Type B pancreatic cell (in vitro differentiated cells): ENCODE measurements around the gene TTC1. TPM values are rescaled to one million over a fixed set of nuclear protein-coding genes. Genes with fewer than 3 reads are reported as not detected.

Experiments used
- DNase-seq: peaks from one replicate; pipeline ENCODE4 v3.0.0; 2021; ENCODE audit warnings: mixed read lengths; ENCODE audit not compliant: unreplicated experiment; ENCODE audit errors: extremely low spot score
- H3K27ac Mint-ChIP-seq: 2 replicates; pipeline ENCODE4 v1.8.0; 2021; ENCODE audit warnings: mild to moderate bottlenecking, mixed read lengths
- H3K27me3 Mint-ChIP-seq: 2 replicates; pipeline ENCODE4 v1.8.0; 2021; ENCODE audit warnings: mixed read lengths
- H3K36me3 Mint-ChIP-seq: 2 replicates; pipeline ENCODE4 v1.8.0; 2021; ENCODE audit warnings: mixed read lengths
- H3K4me1 Mint-ChIP-seq: one replicate; pipeline ENCODE4 v1.8.0; 2021; ENCODE audit warnings: mixed read lengths; ENCODE audit not compliant: unreplicated experiment
- H3K4me3 Mint-ChIP-seq: 2 replicates; pipeline ENCODE4 v1.8.0; 2021; ENCODE audit warnings: mild to moderate bottlenecking, mixed read lengths
- H3K9me3 Mint-ChIP-seq: 2 replicates; pipeline ENCODE4 v1.8.0; 2021; ENCODE audit warnings: mixed read lengths
- CTCF ChIP-seq: fragments of 200-600 bp; sonication (generic); conservative IDR thresholded peaks from 2 replicates; pipeline ENCODE4 v1.5.0; 2021; ENCODE audit warnings: antibody characterized with exemption, mild to moderate bottlenecking
- total RNA-seq: library from RNA; stranded (reverse); gene quantifications from 2 replicates; pipeline ENCODE4 v1.2.1, GENCODE V29; 2021; ENCODE audit warnings: low replicate concordance

The TTC1 gene
- total RNA-seq, 1 donor from 2014 or later, result 34.6 TPM

- DNase-seq, result no peak
- TF ChIP-seq CTCF, result no peak
- H3K36me3 Mint-ChIP-seq, result peaks cover 25% of the 10 kb centered on the region
Observed at GRCh38 chr5:160097991-160098390, 89.1 kb downstream of the TTC1 start.

DNA sequence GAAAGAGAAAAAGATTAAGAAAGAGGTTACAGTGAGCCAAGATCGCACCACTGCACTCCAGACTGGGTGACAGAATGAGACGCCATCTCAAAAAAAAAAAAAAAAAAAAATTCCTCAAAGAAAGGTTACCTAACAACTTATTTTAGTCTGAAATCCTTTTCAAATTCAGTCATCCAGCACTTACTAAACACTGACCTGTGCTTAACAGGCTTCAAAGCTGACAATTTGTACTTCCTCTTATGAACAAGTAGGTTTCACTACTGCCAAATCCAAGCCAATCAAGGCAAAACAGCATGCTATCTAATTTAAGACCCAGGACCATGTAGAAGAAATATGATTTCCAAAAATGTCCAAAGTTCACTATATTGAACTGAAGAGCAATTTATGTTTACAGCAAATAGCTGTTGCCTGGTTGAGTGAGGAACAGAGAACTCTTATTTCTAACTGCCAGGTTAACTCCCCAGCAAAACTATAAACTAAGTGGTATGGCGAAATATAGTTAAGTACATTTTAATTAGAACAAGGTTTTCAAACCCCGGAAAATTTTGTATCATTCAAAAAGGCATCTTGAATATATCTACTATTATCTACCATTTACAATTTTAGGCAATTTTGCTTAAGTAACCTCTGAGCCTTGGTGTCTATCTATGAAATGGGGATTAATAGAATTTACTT, 96.9 kb downstream of the TTC1 start:
- peaks cover 12% of the 10 kb centered on the region for H3K4me1 Mint-ChIP-seq
- H3K27ac Mint-ChIP-seq, result peak overlapping the region; percentile 82
- H3K36me3 Mint-ChIP-seq, result peaks cover 25% of the 10 kb centered on the region
- no peak for TF ChIP-seq CTCF
- no peaks in the 10 kb centered on the region for H3K9me3 Mint-ChIP-seq
- no peaks in the 10 kb centered on the region for H3K27me3 Mint-ChIP-seq
- H3K4me3 Mint-ChIP-seq, result no peak overlapping the region
- DNase-seq, result no peak

More at GRCh38 chr5:160097991-160098390, 89.1 kb downstream of the TTC1 start:
- Mint-ChIP-seq H3K27me3 (no peaks in the 10 kb centered on the region), H3K9me3 (no peaks in the 10 kb centered on the region), H3K4me3 (no peak overlapping the region), H3K4me1 (peaks cover 5% of the 10 kb centered on the region), H3K27ac (no peak overlapping the region)

- no peak for TF ChIP-seq CTCF
- H3K4me1 Mint-ChIP-seq, result peaks cover 11% of the 10 kb centered on the region
- peaks cover 31% of the 10 kb centered on the region for H3K36me3 Mint-ChIP-seq
- H3K9me3 Mint-ChIP-seq, result no peaks in the 10 kb centered on the region
- no peak overlapping the region for H3K27ac Mint-ChIP-seq
- H3K4me3 Mint-ChIP-seq, result no peak overlapping the region
- no peak for DNase-seq
- H3K27me3 Mint-ChIP-seq, result no peaks in the 10 kb centered on the region
Observed at GRCh38 chr5:160108124-160108523, 99.2 kb downstream of the TTC1 start.

Other genes starting within 250 kb of the TTC1 start
- 2.9 and 9.9 TPM in 2 replicates for gene ADRA1B, start 92.7 kb upstream of the TTC1 start, total RNA-seq
- gene PWWP2A, start 110.3 kb downstream of the TTC1 start, total RNA-seq, result 28.8 and 29.2 TPM in 2 replicates
- gene FABP6, start 220.4 kb downstream of the TTC1 start, total RNA-seq, result 0.85 and 6.3 TPM in 2 replicates